Measurements from ENCODE around the gene TMEM255B. TPM values are rescaled to one million over a fixed set of nuclear protein-coding genes. Genes with fewer than 3 reads are reported as not detected.
"Not testable (repeated sequence)": the region's sequence is repeated elsewhere in the genome, so short reads cannot be mapped to it uniquely, and the experiment has no call there.

Gene TMEM255B
- total RNA-seq, 1 donor from 2014 or later = 0.89 TPM

GRCh38 chr13:113749967-113750366, 9.1 kb upstream of the TMEM255B start:
- H3K4me1 Mint-ChIP-seq (ENCODE audit: unreplicated experiment) = no peaks in the 10 kb centered on the region
- TF ChIP-seq CTCF (IDR thresholded peaks at IDR 0.05) = no peak
- H3K36me3 Mint-ChIP-seq (ENCODE audit: unreplicated experiment) = no peaks in the 10 kb centered on the region
- no peak overlapping the region for H3K4me3 Mint-ChIP-seq (ENCODE audit: unreplicated experiment)
- no peak overlapping the region for H3K27ac Mint-ChIP-seq (ENCODE audit: unreplicated experiment)
- no peaks in the 10 kb centered on the region for H3K9me3 Mint-ChIP-seq (ENCODE audit: unreplicated experiment)
- DNase-seq (ENCODE audit: extremely low spot score, unreplicated experiment) = no peak
- H3K27me3 Mint-ChIP-seq (ENCODE audit: unreplicated experiment) = peaks cover 8% of the 10 kb centered on the region

- Mint-ChIP-seq H3K36me3 (ENCODE audit: unreplicated experiment) (no peaks in the 10 kb centered on the region), H3K4me1 (ENCODE audit: unreplicated experiment) (no peaks in the 10 kb centered on the region), H3K27ac (ENCODE audit: unreplicated experiment) (no peak overlapping the region), H3K4me3 (ENCODE audit: unreplicated experiment) (no peak overlapping the region), H3K27me3 (ENCODE audit: unreplicated experiment) (peaks cover 8% of the 10 kb centered on the region), H3K9me3 (ENCODE audit: unreplicated experiment) (no peaks in the 10 kb centered on the region)
- DNase-seq (ENCODE audit: extremely low spot score, unreplicated experiment) = no peak
- no peak for TF ChIP-seq CTCF (IDR thresholded peaks at IDR 0.05)
These were observed 8.2 kb upstream of the TMEM255B start for GRCh38 chr13:113750554-113751399.

GRCh38 chr13:113751491-113751890, 7.5 kb upstream of the TMEM255B start:
- no peaks in the 10 kb centered on the region for H3K4me1 Mint-ChIP-seq (ENCODE audit: unreplicated experiment)
- H3K36me3 Mint-ChIP-seq (ENCODE audit: unreplicated experiment) = no peaks in the 10 kb centered on the region
- TF ChIP-seq CTCF (IDR thresholded peaks at IDR 0.05) = no peak
- no peak overlapping the region for H3K4me3 Mint-ChIP-seq (ENCODE audit: unreplicated experiment)
- DNase-seq (ENCODE audit: extremely low spot score, unreplicated experiment) = no peak
- H3K27ac Mint-ChIP-seq (ENCODE audit: unreplicated experiment) = no peak overlapping the region
- H3K9me3 Mint-ChIP-seq (ENCODE audit: unreplicated experiment) = no peaks in the 10 kb centered on the region
- peaks cover 8% of the 10 kb centered on the region for H3K27me3 Mint-ChIP-seq (ENCODE audit: unreplicated experiment)

- H3K4me3 Mint-ChIP-seq (ENCODE audit: unreplicated experiment); H3K4me1 Mint-ChIP-seq (ENCODE audit: unreplicated experiment); H3K9me3 Mint-ChIP-seq (ENCODE audit: unreplicated experiment); H3K36me3 Mint-ChIP-seq (ENCODE audit: unreplicated experiment); DNase-seq (ENCODE audit: extremely low spot score, unreplicated experiment); H3K27ac Mint-ChIP-seq (ENCODE audit: unreplicated experiment); H3K27me3 Mint-ChIP-seq (ENCODE audit: unreplicated experiment): not testable (repeated sequence)
These were observed 6.6 kb upstream of the TMEM255B start for GRCh38 chr13:113752211-113752986.

- no peaks in the 10 kb centered on the region for H3K9me3 Mint-ChIP-seq (ENCODE audit: unreplicated experiment)
- no peak overlapping the region for H3K4me3 Mint-ChIP-seq (ENCODE audit: unreplicated experiment)
- peaks cover 8% of the 10 kb centered on the region for H3K27me3 Mint-ChIP-seq (ENCODE audit: unreplicated experiment)
These were observed 5.9 kb upstream of the TMEM255B start for GRCh38 chr13:113753171-113753570.

More at GRCh38 chr13:113753171-113753570, 5.9 kb upstream of the TMEM255B start:
- Mint-ChIP-seq H3K36me3 (ENCODE audit: unreplicated experiment) (no peaks in the 10 kb centered on the region), H3K4me1 (ENCODE audit: unreplicated experiment) (no peaks in the 10 kb centered on the region), H3K27ac (ENCODE audit: unreplicated experiment) (no peak overlapping the region)
- DNase-seq (ENCODE audit: extremely low spot score, unreplicated experiment) = no peak
- TF ChIP-seq CTCF (IDR thresholded peaks at IDR 0.05) = no peak
